Retinal pigment epithelial cell (primary cell): ENCODE results near the gene ACTN2.

Experiments used
- DNase-seq: peaks from one replicate; pipeline ENCODE4 v3.0.0-alpha.2; 2010; ENCODE audit warnings: low read depth
- H3K4me3 ChIP-seq: 2 replicates; pipeline ENCODE4 v1.5.1; 2011; ENCODE audit warnings: mild to moderate bottlenecking, low read length, control low read depth, moderate library complexity
- CTCF ChIP-seq: conservative IDR thresholded peaks from 2 replicates; pipeline ENCODE4 v1.5.1; 2011; ENCODE audit warnings: low read depth, low read length, control low read depth, inconsistent platforms

ACTN2 gene

GRCh38 chr1:236720206-236720605 is 33.9 kb downstream of the ACTN2 start:
- DNase-seq, result no peak
- H3K4me3 ChIP-seq, result no peak overlapping the region
- no peak for TF ChIP-seq CTCF

DNA sequence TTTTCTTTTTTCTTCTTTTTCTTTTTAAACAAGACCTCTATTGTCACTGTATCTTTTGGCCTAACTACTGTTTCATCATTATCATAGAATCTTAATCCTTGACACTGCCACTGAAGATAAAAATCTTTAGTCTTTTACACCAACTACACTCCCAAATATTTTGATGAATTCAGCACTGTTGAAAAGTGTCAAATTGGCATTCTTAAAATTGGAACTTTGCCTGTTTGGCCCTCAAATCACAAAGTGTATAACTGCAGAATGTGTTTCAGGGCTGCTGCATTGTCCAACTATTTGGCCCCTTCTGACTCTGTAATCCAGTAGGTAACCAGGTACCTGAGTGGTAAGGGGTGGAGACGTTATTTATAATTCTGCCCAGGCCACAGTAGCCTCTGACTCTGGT is 34.3 kb downstream of the ACTN2 start:
- no peak overlapping the region for H3K4me3 ChIP-seq
- TF ChIP-seq CTCF, result no peak
- DNase-seq, result no peak

DNA sequence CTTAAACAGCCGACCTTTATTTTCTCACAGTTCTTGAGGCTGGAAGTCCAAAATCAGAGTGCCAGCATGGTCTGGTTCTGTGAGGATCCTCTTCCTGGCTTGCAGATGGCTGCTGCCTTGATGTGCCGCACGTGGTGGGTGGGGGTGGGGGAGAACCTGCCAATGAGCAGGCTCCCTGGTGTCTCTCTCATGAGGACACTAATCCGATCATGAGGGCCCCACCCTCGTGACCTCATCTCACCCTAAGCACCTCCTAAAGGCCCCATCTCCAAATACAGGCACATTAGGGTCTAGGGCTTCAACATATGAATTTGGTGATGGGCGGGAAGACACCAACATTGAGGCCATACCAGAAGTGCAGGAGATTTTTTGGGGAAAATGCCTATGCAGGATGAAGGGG is 37.8 kb downstream of the ACTN2 start:
- no peak for DNase-seq
- no peak overlapping the region for H3K4me3 ChIP-seq
- no peak for TF ChIP-seq CTCF

DNA sequence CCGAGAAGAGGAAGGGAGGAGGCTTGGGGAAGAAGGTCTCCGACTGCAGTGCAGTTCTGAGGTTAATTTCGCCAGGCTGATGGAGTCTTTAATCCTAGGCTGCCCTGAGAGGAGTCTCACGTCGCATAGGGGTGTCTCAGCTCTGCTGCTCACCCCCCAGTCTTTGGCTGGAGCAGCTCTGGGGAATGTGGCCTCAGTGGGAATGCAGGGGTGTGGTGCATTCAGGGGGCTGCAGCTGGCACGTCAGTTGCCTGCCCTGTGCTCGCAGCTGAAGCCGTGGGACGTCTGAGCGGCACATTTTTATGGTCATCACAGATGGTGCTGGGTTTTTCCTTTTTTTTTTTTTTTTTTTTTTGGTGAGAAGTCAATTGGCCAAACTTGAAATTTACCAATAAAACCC is 38.2 kb downstream of the ACTN2 start:
- H3K4me3 ChIP-seq, result no peak overlapping the region
- DNase-seq, result no peak
- no peak for TF ChIP-seq CTCF

GRCh38 chr1:236725668-236726067 is 39.4 kb downstream of the ACTN2 start:
- H3K4me3 ChIP-seq, result no peak overlapping the region
- DNase-seq, result no peak
- TF ChIP-seq CTCF, result no peak

DNA sequence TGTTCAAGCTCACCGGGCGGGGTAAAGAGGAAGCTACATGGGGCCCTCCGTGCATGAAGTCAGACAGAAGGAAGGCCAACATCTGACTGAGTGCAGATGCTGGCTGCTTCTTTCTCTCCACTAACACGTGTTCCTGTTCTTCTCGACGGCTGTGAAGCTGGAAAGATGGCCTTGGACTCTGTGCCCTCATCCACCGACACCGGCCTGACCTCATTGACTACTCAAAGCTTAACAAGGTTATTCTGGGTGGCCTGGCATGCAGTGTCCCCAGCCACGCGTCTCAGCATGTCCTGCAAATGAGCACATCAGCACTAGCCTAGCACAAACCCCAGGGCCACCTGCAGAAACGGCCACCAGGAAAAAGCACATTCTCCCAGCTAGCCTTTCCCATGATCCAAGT is 41.2 kb downstream of the ACTN2 start:
- TF ChIP-seq CTCF, result no peak

DNA sequence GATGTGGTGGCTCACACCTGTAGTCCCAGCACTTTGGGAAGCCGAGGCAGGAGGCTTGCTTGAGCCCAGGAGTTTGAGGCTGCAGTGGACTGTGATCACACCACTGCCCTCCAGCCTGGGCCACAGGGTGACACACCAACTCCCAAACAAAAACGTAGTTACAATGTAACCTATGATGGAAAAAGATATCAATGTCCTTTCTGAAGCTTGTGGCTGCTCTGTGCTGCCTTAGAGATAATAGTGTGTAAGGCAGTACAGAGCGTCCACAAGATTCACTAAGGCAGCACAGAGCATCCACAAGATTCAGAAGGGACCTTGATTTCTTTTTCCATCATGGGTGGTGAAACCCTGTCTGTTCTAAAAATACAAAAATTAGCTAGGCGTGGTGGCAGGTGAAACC is 42.5 kb downstream of the ACTN2 start:
- no peak for DNase-seq
- no peak overlapping the region for H3K4me3 ChIP-seq
- no peak for TF ChIP-seq CTCF

More for the DNA sequence above, 41.2 kb downstream of the ACTN2 start:
- no peak overlapping the region for H3K4me3 ChIP-seq
- no peak for DNase-seq
